HepG2 (cell line): ENCODE data around the gene RAPSN. TPM values are rescaled to one million over a fixed set of nuclear protein-coding genes. Genes with fewer than 3 reads are reported as not detected.

Experiments used
- ATAC-seq: fragments of 200-7000 bp; cut with Tn5 transposase; 3 replicates; pipeline ENCODE4 v1.9.1; 2020; ENCODE audit warnings: mild to moderate bottlenecking, moderate library complexity
- BruUV-seq: library from RNA; stranded (reverse); fragments of 400-500 nt; replicated peaks from 2 replicates; lab custom pipeline; 2021; lab: Mats Ljungman, UMichigan
- CTCF ChIA-PET: fragments of 300-600 bp; formaldehyde crosslinking; extraction: SDS; loops from one replicate; lab custom pipeline; 2021; ENCODE audit warnings: low total read pairs, inconsistent platforms, low intra/inter-chr PET ratio; lab: Yijun Ruan, JAX
- POLR2A ChIA-PET: fragments of 350-600 bp; sonication (Branson Sonifier 250); formaldehyde crosslinking; loops from one replicate; lab custom pipeline; 2020; ENCODE audit warnings: antibody characterized with exemption, inconsistent platforms; lab: Yijun Ruan, JAX
- DNase-seq: peaks from one replicate; pipeline ENCODE4 v3.0.0-alpha.2; 2015; ENCODE audit warnings: low spot score
- FAIRE-seq: peaks from 3 replicates; lab custom pipeline; 2011; peaks lifted over from hg19 to GRCh38; lab: Jason Lieb, UNC
- H2AFZ ChIP-seq: one replicate; pipeline ENCODE4 v1.6.1; 2011; ENCODE audit warnings: low read length, inconsistent platforms
- H3K27ac ChIP-seq: fragments of 300-600 bp; 3 replicates; pipeline ENCODE4 v1.8.0; 2011; ENCODE audit warnings: mixed run types, mild to moderate bottlenecking, mixed read lengths, low read length, inconsistent platforms; ENCODE audit not compliant: insufficient read depth; ENCODE audit errors: extremely low read length
- H3K27me3 ChIP-seq, 2 experiments: fragments of 200-600 bp in 1 of 2; 2 replicates in 1 of 2; 3 replicates in 1 of 2; pipeline versions ENCODE4 v1.6.0 to v1.8.0; 2011; ENCODE audit warnings: low read length in 2 of 2, mild to moderate bottlenecking in 2 of 2, moderate library complexity in 2 of 2, inconsistent platforms in 1 of 2; ENCODE audit not compliant: insufficient read depth in 2 of 2, control insufficient read depth in 1 of 2
- H3K36me3 ChIP-seq, 2 experiments: fragments of 200-600 bp in 1 of 2; replicated peaks in 1 of 2; 2 replicates in 1 of 2; 3 replicates in 1 of 2; pipeline versions ENCODE4 v1.5.1 to v1.8.0; 2011; ENCODE audit warnings: low read length in 2 of 2, inconsistent platforms in 1 of 2; ENCODE audit not compliant: insufficient read depth in 2 of 2, control insufficient read depth in 1 of 2
- H3K4me1 ChIP-seq: 2 replicates; pipeline ENCODE4 v1.5.1; 2012; ENCODE audit warnings: low read length, inconsistent platforms; ENCODE audit not compliant: insufficient read depth
- H3K4me2 ChIP-seq: 2 replicates; pipeline ENCODE4 v1.6.0; 2011; ENCODE audit warnings: low read depth, low read length, inconsistent platforms
- H3K4me3 ChIP-seq, 3 experiments: fragments of 200-600 bp in 1 of 3; sonication (generic), shearing (Covaris generic) in 1 of 3; replicated peaks in 1 of 3; 2 replicates each; pipeline ENCODE4 v1.5.1; 2011 to 2016; ENCODE audit warnings: low read length in 3 of 3, inconsistent platforms in 2 of 3, low read depth in 2 of 3, mild to moderate bottlenecking in 2 of 3, control low read depth in 1 of 3, mixed read lengths in 1 of 3; ENCODE audit not compliant: insufficient read depth in 1 of 3
- H3K79me2 ChIP-seq: one replicate; pipeline ENCODE4 v1.6.1; 2011; ENCODE audit warnings: low read length, inconsistent platforms; ENCODE audit not compliant: insufficient read depth
- H3K9ac ChIP-seq: 2 replicates; pipeline ENCODE4 v1.6.0; 2011; ENCODE audit warnings: mild to moderate bottlenecking, low read depth, low read length, inconsistent platforms; ENCODE audit not compliant: insufficient read depth
- H3K9me3 ChIP-seq: 2 replicates; pipeline ENCODE4 v1.5.1; 2012; ENCODE audit warnings: mild to moderate bottlenecking, low read length
- H4K20me1 ChIP-seq: 2 replicates; pipeline ENCODE4 v1.6.0; 2011; ENCODE audit warnings: inconsistent platforms, mild to moderate bottlenecking, low read length, moderate library complexity; ENCODE audit not compliant: insufficient read depth
- DZIP1 ChIP-seq: sonication (generic); formaldehyde crosslinking; IDR thresholded peaks from 2 replicates; pipeline ENCODE4 v1.5.0; 2020; ENCODE audit warnings: mild to moderate bottlenecking, missing genetic modification reagents
- GPBP1L1 ChIP-seq: sonication (generic); formaldehyde crosslinking; IDR thresholded peaks from 2 replicates; pipeline ENCODE4 v1.5.0; 2020; ENCODE audit warnings: mild to moderate bottlenecking, missing genetic modification reagents
- KDM4B ChIP-seq: sonication (generic); formaldehyde crosslinking; IDR thresholded peaks from 2 replicates; pipeline ENCODE4 v1.4.0; 2020; ENCODE audit warnings: missing genetic modification reagents
- NR3C1 ChIP-seq: sonication (generic); formaldehyde crosslinking; IDR thresholded peaks from 2 replicates; pipeline ENCODE4 v1.4.0; 2020; ENCODE audit warnings: missing genetic modification reagents
- RAD51 ChIP-seq: fragments of 450-650 bp; IDR thresholded peaks from 2 replicates; pipeline ENCODE4 v1.6.1; 2016; ENCODE audit warnings: borderline replicate concordance
- ZBTB7A ChIP-seq: sonication (generic); formaldehyde crosslinking; IDR thresholded peaks from 2 replicates; pipeline ENCODE4 v1.8.0; 2022; ENCODE audit warnings: mild to moderate bottlenecking, missing genetic modification reagents
- ZNF101 ChIP-seq: sonication (generic); formaldehyde crosslinking; IDR thresholded peaks from 2 replicates; pipeline ENCODE4 v1.4.0; 2020; ENCODE audit warnings: mild to moderate bottlenecking, low read depth, missing genetic modification reagents, borderline replicate concordance
- ZNF407 ChIP-seq: sonication (generic); formaldehyde crosslinking; IDR thresholded peaks from one replicate; pipeline ENCODE4 v1.5.1; 2020; ENCODE audit warnings: mild to moderate bottlenecking, missing genetic modification reagents; ENCODE audit errors: not compliant biosample characterization
- ZNF577 ChIP-seq: sonication (generic); formaldehyde crosslinking; IDR thresholded peaks from 2 replicates; pipeline ENCODE4 v1.4.0; 2020; ENCODE audit warnings: mild to moderate bottlenecking, low read depth, missing genetic modification reagents, borderline replicate concordance
- ZNF775 ChIP-seq: sonication (generic); formaldehyde crosslinking; IDR thresholded peaks from 2 replicates; pipeline ENCODE4 v1.4.0; 2020; ENCODE audit warnings: missing genetic modification reagents, mild to moderate bottlenecking, moderate library complexity, borderline replicate concordance
- in situ Hi-C: cut with HindIII; loops from 2 replicates; pipeline ENCODE4 v1.10.0; 2017; ENCODE audit warnings: low pct_unique_long_range_greater_than_20kb; ENCODE audit not compliant: extremely low pct_ligation_motif_present
- intact Hi-C: fragments of 100-400 bp; cut with micrococcal nuclease; formaldehyde crosslinking; loops from one replicate; pipeline ENCODE4 v1.10.0; 2022; ENCODE audit not compliant: unreplicated experiment
- polyA plus RNA-seq, 8 experiments: library from polyadenylated mRNA; depleted of rRNA in 3 of 8; stranded (reverse) in 7 of 8; unstranded in 1 of 8; fragments of >200 nt; fragmentation: Illumina TruSeq in 4 of 8; extraction: Trizol in 4 of 8; gene quantifications; 2 replicates each; pipeline versions ENCODE4 v1.2.1 to v1.2.3, GENCODE V29; 2011 to 2016; ENCODE audit warnings: low read depth in 4 of 8, missing spikeins in 1 of 8, mixed read lengths in 1 of 8; ENCODE audit not compliant: insufficient read depth in 1 of 8
- total RNA-seq, 5 experiments: library from RNA; depleted of rRNA; stranded (reverse); fragments of >200 nt; fragmentation: Illumina TruSeq; extraction: Trizol; gene quantifications; 2 replicates each; pipeline ENCODE4 v1.2.3, GENCODE V29; 2016; ENCODE audit warnings: low read depth in 1 of 5

The RAPSN gene
- total and polyA plus RNA-seq, 2 of the 13 experiments (the other 11 are each of a cell fraction or from before 2014, with no cell fraction given) = 0.15 to 1.2 TPM

- Histone ChIP-seq H3K4me3 (no peak overlapping the region), H4K20me1 (no peaks in the 10 kb centered on the region), H3K4me2 (no peak overlapping the region), H3K4me1 (no peaks in the 10 kb centered on the region), H3K9me3 (no peaks in the 10 kb centered on the region), H3K79me2 (no peaks in the 10 kb centered on the region), H2AFZ (no peak overlapping the region), H3K27me3 (no peaks in the 10 kb centered on the region), H3K27ac (no peak overlapping the region), H3K9ac (no peak overlapping the region), H3K36me3 (peaks cover 38 to 89% of the 10 kb centered on the region in 2 experiments)
- no peak for ATAC-seq
- ChIA-PET POLR2A (no interaction called here), CTCF (no interaction called here)
- BruUV-seq = no TSS peak
- FAIRE-seq = no peak
- intact Hi-C loops (no loop called here), in situ Hi-C loops (no loop called here)
- DNase-seq = no peak
- no peak for TF ChIP-seq NR3C1
- no peak for TF ChIP-seq ZBTB7A (CRISPR knock-in tag)
- no peak for TF ChIP-seq KDM4B (CRISPR knock-in tag)
- no peak for TF ChIP-seq GPBP1L1
- no peak for TF ChIP-seq DZIP1
- no peak for TF ChIP-seq RAD51
- TF ChIP-seq ZNF775 (CRISPR knock-in tag) = no peak
- no peak for TF ChIP-seq ZNF577 (CRISPR knock-in tag)
- no peak for TF ChIP-seq ZNF101 (CRISPR knock-in tag)
- TF ChIP-seq ZNF407 (CRISPR knock-in tag) = no peak
Observed at GRCh38 chr11:47477323-47477722, 28.4 kb upstream of the RAPSN start.
